ENCODE results near the gene CCNO. TPM values are rescaled to one million over a fixed set of nuclear protein-coding genes. Genes with fewer than 3 reads are reported as not detected.

The CCNO gene
- total RNA-seq, 1 experiment from 2014 or later = 12.1 TPM

GRCh38 chr5:55226027-55226933, 7.1 kb downstream of the CCNO start:
- ChIA-PET CTCF (interaction anchor here (0.8 to 1.7 kb wide), 4 partner anchors 8 to 466 kb away, joined by 3 to 8 read pairs (median 4); partner anchors contain the start of gene CDC20B), POLR2A (interaction anchor here (0.8 to 1.6 kb wide), 4 partner anchors 9 to 81 kb away, joined by 3 to 9 read pairs (median 3); partner anchors contain the start of genes DHX29 and MTREX), RAD21 (ENCODE audit: low non-redundant PET in 1 of 2, low total read pairs in 2 of 2, uncharacterized antibody in 2 of 2, unreplicated experiment in 2 of 2) (no interaction called here)
- H3K27ac ChIP-seq (ENCODE audit: low read depth, low read length) = peak overlapping the region; percentile 92
- no peak overlapping the region for H2AFZ ChIP-seq (ENCODE audit: low read depth, low read length, poor library complexity, severe bottlenecking)
- peak; percentile 85 for ATAC-seq
- intact Hi-C loops (cut with micrococcal nuclease) = loop anchor here (2.0 to 5.0 kb wide), 5 partner anchors 39 to 696 kb away; partner anchors contain the start of genes CDC20B, DHX29 and MTREX
- peaks cover 3% of the 10 kb centered on the region; the same call in 1 of the 2 replicates for H3K79me2 ChIP-seq (ENCODE audit: insufficient read depth, low read length)
- H3K9ac ChIP-seq (ENCODE audit: low read length) = peak overlapping the region; percentile 85
- peaks cover 10 to 19% of the 10 kb centered on the region in 2 experiments for H3K4me1 ChIP-seq (ENCODE audit: control insufficient read depth in 1 of 2, insufficient read depth in 2 of 2, low read length in 2 of 2)
- no peaks in the 10 kb centered on the region for H3K27me3 ChIP-seq (ENCODE audit: insufficient read depth, low read length)
- H3K4me3 ChIP-seq (replicated peaks in 1 of 2; ENCODE audit: low read depth in 1 of 2, low read length in 2 of 2) = peak overlapping the region; percentile 62 to 75
- peak; percentile 72 for DNase-seq (ENCODE audit: low read depth, low spot score)
- peaks cover 2 to 5% of the 10 kb centered on the region in 2 experiments; a peak in 1 of 4 replicates for H3K36me3 ChIP-seq (ENCODE audit: control insufficient read depth in 1 of 2, insufficient read depth in 2 of 2, low read length in 2 of 2)
- BruUV-seq (replicated peaks) = no TSS peak
- peak overlapping the region; percentile 92 for H3K4me2 ChIP-seq (ENCODE audit: low read length)
- H3K9me2 ChIP-seq (ENCODE audit: insufficient read depth) = no peaks in the 10 kb centered on the region
- no peaks in the 10 kb centered on the region for H3K9me3 ChIP-seq (ENCODE audit: control insufficient read depth in 1 of 2, insufficient read depth in 1 of 2, low read depth in 1 of 2, low read length in 2 of 2)
- no peaks in the 10 kb centered on the region for H4K20me1 ChIP-seq (ENCODE audit: insufficient read depth)
- TF ChIP-seq MAX (IDR thresholded peaks at IDR 0.05) (no peak), SP1 (IDR thresholded peaks at IDR 0.05; ENCODE audit: low read depth) (no peak), YY1 (IDR thresholded peaks at IDR 0.05; ENCODE audit: extremely low read depth, insufficient replicate concordance, low read depth, low read length) (peak; percentile 79), TCF7L2 (IDR thresholded peaks at IDR 0.05; ENCODE audit: borderline replicate concordance, extremely low read depth, insufficient read depth, insufficient read length) (no peak), ATF3 (IDR thresholded peaks at IDR 0.05) (no peak), REST (IDR thresholded peaks at IDR 0.05; ENCODE audit: low read depth) (no peak), SRF (IDR thresholded peaks at IDR 0.05; ENCODE audit: low read depth) (no peak), POLR2A (IDR thresholded peaks at IDR 0.05; ENCODE audit: borderline replicate concordance, extremely low read depth, insufficient read depth, insufficient read length) (peak; percentile 71), ELF1 (IDR thresholded peaks at IDR 0.05; ENCODE audit: borderline replicate concordance, low read depth) (no peak), SIN3A (IDR thresholded peaks at IDR 0.05; ENCODE audit: low read depth) (no peak), EZH2 (IDR thresholded peaks at IDR 0.05) (no peak), ZNF274 (IDR thresholded peaks at IDR 0.05; ENCODE audit: low read depth, low read length) (no peak), ZBTB33 (IDR thresholded peaks at IDR 0.05; ENCODE audit: extremely low read depth, insufficient replicate concordance, low read length) (no peak), CBX3 (IDR thresholded peaks at IDR 0.05; ENCODE audit: low read depth) (no peak), EGR1 (IDR thresholded peaks at IDR 0.05; ENCODE audit: low read depth) (no peak), CTCF (IDR thresholded peaks at IDR 0.05 in 2 of 3, conservative IDR thresholded peaks at IDR 0.05 in 1 of 3; ENCODE audit: borderline replicate concordance in 1 of 3, insufficient read depth in 1 of 3, low read depth in 2 of 3, low read length in 2 of 3) (peak in 2 of 3 experiments; percentile 83 to 92; a peak in 4 of 6 replicates), ZFX (IDR thresholded peaks at IDR 0.05) (no peak)
